HEK293 (cell line): ENCODE measurements around the gene CDC14B.

Experiments
- ZNF138 ChIP-seq: fragments of 450-650 bp; formaldehyde crosslinking; IDR thresholded peaks from 2 replicates; pipeline ENCODE4 v1.5.1; 2016; ENCODE audit warnings: missing biosample characterization, missing genetic modification characterization, borderline replicate concordance
- TF ChIP-seq, protein P1 (sequence below): fragments of 450-650 bp; formaldehyde crosslinking; IDR thresholded peaks from 2 replicates; pipeline ENCODE4 v1.5.1; 2016; ENCODE audit warnings: missing biosample characterization, missing genetic modification characterization

GRCh38 chr9:96519095-96519494, 100.5 kb downstream of the CDC14B start:
- TF ChIP-seq, protein P1, sequence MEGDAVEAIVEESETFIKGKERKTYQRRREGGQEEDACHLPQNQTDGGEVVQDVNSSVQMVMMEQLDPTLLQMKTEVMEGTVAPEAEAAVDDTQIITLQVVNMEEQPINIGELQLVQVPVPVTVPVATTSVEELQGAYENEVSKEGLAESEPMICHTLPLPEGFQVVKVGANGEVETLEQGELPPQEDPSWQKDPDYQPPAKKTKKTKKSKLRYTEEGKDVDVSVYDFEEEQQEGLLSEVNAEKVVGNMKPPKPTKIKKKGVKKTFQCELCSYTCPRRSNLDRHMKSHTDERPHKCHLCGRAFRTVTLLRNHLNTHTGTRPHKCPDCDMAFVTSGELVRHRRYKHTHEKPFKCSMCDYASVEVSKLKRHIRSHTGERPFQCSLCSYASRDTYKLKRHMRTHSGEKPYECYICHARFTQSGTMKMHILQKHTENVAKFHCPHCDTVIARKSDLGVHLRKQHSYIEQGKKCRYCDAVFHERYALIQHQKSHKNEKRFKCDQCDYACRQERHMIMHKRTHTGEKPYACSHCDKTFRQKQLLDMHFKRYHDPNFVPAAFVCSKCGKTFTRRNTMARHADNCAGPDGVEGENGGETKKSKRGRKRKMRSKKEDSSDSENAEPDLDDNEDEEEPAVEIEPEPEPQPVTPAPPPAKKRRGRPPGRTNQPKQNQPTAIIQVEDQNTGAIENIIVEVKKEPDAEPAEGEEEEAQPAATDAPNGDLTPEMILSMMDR (tag by site-specific recombination) = no peak
- TF ChIP-seq ZNF138 (tag by site-specific recombination) = no peak
